ENCODE measurements around the gene HMX1.

Gene HMX1

GRCh38 chr4:8893227-8893623 lies 21.6 kb upstream of the HMX1 start:
- in situ Hi-C loops (cut with MboI; ENCODE audit: low sequenced_read_pairs): no loop called here

- in situ Hi-C loops (cut with MboI; ENCODE audit: low sequenced_read_pairs): no loop called here
Measured at GRCh38 chr4:8892556-8893226, 21.1 kb upstream of the HMX1 start.

- in situ Hi-C loops (cut with MboI; ENCODE audit: low sequenced_read_pairs): no loop called here
Measured at GRCh38 chr4:8891646-8892555, 20.3 kb upstream of the HMX1 start.

GRCh38 chr4:8891255-8891645 lies 19.6 kb upstream of the HMX1 start:
- in situ Hi-C loops (cut with MboI; ENCODE audit: low sequenced_read_pairs): no loop called here

- in situ Hi-C loops (cut with MboI; ENCODE audit: low sequenced_read_pairs): no loop called here
Measured at GRCh38 chr4:8888856-8889255, 17.2 kb upstream of the HMX1 start.

- in situ Hi-C loops (cut with MboI; ENCODE audit: low sequenced_read_pairs): no loop called here
Measured at GRCh38 chr4:8886612-8887406, 15.2 kb upstream of the HMX1 start.

- in situ Hi-C loops (cut with MboI; ENCODE audit: low sequenced_read_pairs): no loop called here
Measured at GRCh38 chr4:8882239-8882638, 10.6 kb upstream of the HMX1 start.

- in situ Hi-C loops (cut with MboI; ENCODE audit: low sequenced_read_pairs): no loop called here
Measured at GRCh38 chr4:8880851-8881250, 9.2 kb upstream of the HMX1 start.

- in situ Hi-C loops (cut with MboI; ENCODE audit: low sequenced_read_pairs): no loop called here
Measured at GRCh38 chr4:8879574-8879973, 7.9 kb upstream of the HMX1 start.

GRCh38 chr4:8878421-8878820 lies 6.8 kb upstream of the HMX1 start:
- in situ Hi-C loops (cut with MboI; ENCODE audit: low sequenced_read_pairs): no loop called here

GRCh38 chr4:8877780-8878040 lies 6.1 kb upstream of the HMX1 start:
- in situ Hi-C loops (cut with MboI; ENCODE audit: low sequenced_read_pairs): no loop called here

GRCh38 chr4:8876982-8877779 lies 5.5 kb upstream of the HMX1 start:
- in situ Hi-C loops (cut with MboI; ENCODE audit: low sequenced_read_pairs): no loop called here

- in situ Hi-C loops (cut with MboI; ENCODE audit: low sequenced_read_pairs): no loop called here
Measured at GRCh38 chr4:8874896-8875680, 3.4 kb upstream of the HMX1 start.

GRCh38 chr4:8874003-8874895 lies 2.6 kb upstream of the HMX1 start:
- in situ Hi-C loops (cut with MboI; ENCODE audit: low sequenced_read_pairs): no loop called here

GRCh38 chr4:8872402-8873291 lies 1.0 kb upstream of the HMX1 start:
- in situ Hi-C loops (cut with MboI; ENCODE audit: low sequenced_read_pairs): no loop called here

- in situ Hi-C loops (cut with MboI; ENCODE audit: low sequenced_read_pairs): no loop called here
Measured at GRCh38 chr4:8870647-8871416, 807 bp downstream of the HMX1 start.

- in situ Hi-C loops (cut with MboI; ENCODE audit: low sequenced_read_pairs): no loop called here
Measured at GRCh38 chr4:8869898-8870646, 1.6 kb downstream of the HMX1 start.

Data from HL-60/S4 treated with retinoic acid at 250 ng/mL for 4 days and 3 days (cell line).